HG02884 (cell line): ENCODE results near the gene CFAP57.

Source experiments
- ATAC-seq: cut with Tn5 transposase; IDR thresholded peaks from one replicate; pipeline ENCODE4 v1.9.1; 2021; ENCODE audit warnings: mild to moderate bottlenecking, moderate library complexity; ENCODE audit not compliant: unreplicated experiment

CFAP57 gene

GRCh38 chr1:43225168-43225567 is 53.0 kb downstream of the CFAP57 start:
- ATAC-seq = no peak

GRCh38 chr1:43227143-43227764 is 55.1 kb downstream of the CFAP57 start:
- no peak for ATAC-seq

GRCh38 chr1:43229826-43230780 is 58.0 kb downstream of the CFAP57 start:
- no peak for ATAC-seq

DNA sequence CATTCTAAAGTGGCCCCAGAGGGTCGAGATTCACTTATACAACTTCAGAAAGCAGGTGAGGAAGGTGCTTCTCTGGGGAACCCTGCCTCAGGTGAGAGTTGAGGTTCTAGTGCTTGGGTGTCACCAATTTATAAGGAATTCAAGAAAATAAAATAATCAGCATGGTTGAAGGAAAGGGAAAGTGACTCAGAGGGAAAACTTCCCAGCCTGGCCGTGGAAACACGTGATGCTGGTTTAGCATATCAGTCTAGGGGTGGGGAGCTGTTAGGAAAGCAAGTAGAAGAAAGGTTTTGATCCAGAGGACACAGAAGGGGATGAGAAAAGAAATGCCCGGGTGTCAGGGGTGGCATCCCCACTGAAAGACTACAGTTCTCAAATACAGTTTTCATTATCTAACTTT is 59.9 kb downstream of the CFAP57 start:
- no peak for ATAC-seq

GRCh38 chr1:43232482-43232881 is 60.4 kb downstream of the CFAP57 start:
- no peak for ATAC-seq

DNA sequence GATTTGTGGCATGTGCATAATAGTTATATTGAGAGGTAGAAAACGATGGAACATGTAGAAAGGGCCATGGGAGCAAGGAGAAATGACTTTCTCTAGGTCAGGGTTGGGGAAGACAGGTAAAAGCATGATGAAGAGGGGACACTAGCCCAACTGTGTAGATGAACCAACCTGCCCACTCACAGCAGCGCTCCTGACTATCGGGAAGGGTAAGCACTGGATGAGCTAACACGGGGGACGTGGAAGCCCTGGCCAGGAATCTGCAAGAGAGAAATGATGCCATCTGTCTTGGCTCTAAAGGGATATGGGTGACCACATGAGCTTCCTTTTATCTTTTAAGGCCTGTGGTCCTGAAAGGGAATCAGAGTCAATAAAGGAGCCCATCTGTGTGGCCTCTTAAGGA is 61.5 kb downstream of the CFAP57 start:
- ATAC-seq = no peak

DNA sequence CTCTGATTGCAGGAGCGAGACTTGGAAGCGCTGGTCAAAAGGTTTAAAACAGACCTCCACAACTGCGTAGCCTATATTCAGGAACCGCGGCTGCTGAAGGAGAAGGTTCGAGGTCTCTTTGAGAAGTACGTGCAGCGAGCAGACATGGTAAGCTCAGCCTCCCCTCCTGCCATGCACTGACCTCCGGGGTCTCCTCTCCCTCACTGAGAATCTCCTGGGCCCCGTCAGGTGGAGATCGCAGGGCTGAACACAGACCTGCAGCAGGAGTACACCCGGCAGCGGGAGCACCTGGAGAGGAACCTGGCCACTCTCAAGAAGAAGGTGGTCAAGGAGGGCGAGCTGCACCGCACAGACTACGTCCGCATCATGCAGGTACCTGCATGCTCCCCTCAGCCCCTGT is 62.1 kb downstream of the CFAP57 start:
- ATAC-seq = no peak

DNA sequence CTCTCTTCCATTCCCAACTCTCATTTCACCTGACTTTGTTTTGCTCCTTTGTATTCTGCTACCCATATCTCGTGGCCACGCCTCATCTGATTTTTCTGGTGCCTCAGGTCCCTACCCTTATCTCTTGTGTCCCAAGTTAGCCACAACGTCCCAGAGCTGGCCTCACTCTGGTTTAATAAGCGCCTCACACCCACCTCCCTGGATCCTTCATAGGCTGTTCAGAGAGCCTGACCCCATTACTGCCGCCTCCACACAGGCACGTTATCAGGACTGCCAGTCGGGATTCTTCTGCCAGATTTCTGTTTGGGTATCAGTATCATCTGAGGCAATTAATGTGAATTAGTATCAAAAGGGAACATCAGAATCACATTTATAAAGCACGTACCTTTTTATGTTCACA is 62.9 kb downstream of the CFAP57 start:
- ATAC-seq = no peak

DNA sequence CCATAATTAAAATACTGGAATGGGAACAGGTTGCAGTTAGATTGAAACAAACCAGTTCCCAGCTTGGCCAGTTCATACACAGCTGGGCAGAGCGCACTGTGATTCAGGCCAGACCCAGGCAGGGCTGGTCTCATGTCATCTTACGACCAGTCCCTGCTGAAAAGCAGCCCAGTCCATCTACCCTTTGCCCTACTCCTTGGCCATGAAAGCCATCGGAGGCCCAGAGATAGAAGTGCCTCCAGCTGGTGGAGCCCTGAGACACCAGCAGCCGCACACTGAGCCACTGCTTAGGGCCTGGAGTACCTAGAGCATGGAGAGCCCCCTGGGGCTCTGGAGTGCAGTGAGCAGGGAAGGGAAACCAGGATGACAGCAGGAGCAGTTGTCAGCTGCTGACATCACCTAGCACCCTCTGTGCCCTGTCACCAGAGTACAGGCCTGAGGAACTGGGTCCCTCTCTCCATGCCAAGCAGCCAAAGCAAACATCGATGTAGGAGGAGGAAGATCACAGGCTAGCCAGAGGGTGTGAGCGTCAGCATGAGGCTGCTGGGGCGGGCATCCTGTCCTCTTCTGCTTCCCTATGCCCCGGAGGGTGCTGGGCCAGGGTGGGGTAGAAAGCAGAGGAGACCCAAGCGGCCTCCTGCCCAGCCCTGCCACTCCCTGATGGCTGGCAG is 63.5 kb downstream of the CFAP57 start:
- ATAC-seq = no peak

DNA sequence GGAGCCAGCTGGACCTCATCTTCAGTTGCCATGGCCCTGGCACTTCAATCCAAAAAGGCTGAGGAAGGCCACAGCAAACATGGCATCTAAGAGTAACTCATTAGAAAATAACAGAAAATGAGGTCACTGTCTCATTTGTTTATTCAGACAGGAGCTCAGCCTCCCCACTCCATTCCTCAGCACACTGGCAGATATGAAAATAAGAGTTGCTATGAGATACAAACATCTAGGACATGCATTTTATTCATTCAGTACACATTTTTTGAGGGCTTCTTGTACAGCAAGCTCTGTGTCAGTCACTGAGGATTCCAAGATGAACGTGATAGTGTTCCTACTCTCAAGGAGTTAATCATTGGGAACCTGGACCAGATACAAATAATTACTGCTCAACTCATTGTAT is 65.0 kb downstream of the CFAP57 start:
- no peak for ATAC-seq

- no peak for ATAC-seq
Observed at GRCh38 chr1:43238085-43238484, 66.0 kb downstream of the CFAP57 start.

GRCh38 chr1:43238991-43239469 is 66.9 kb downstream of the CFAP57 start:
- ATAC-seq = no peak

DNA sequence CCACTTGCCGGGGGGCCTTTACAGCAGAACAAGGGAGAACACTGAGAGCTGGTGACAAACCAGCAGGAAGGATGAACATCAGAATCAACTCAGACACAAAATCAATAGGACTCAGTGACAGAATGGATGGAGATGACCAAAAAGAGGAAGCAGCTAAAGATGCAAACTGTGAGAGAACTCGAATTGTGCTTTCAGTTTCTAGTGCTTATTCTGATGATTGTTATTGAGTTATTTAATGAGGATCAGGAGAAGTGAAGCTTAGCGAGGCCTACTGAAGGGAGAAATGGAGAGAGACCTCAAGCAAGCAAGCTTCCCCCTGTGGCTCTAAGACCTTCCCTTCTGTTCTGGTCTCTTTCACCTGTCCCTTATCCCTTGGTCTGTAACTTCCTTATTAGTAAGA is 67.4 kb downstream of the CFAP57 start:
- no peak for ATAC-seq

DNA sequence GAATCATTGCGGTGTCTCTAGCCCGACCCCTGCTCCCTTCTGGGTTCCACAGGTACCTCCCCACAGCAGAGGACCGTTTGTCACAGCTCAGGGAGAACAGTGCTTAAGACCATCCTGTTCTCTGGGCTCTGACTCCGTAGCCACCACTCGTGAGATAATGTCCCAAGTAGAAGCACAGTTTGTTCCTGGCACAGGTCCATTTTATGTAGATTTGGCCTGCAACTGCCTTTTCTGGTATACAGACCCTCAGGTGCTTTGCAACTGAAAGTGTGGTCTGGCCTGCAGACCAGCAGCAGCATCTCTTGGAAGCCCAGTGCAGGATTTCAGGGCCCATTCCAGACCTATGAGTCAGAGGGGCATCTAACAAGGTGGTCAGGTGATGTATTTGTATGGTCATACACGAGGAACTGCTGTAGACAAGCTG is 69.3 kb downstream of the CFAP57 start:
- ATAC-seq = no peak

DNA sequence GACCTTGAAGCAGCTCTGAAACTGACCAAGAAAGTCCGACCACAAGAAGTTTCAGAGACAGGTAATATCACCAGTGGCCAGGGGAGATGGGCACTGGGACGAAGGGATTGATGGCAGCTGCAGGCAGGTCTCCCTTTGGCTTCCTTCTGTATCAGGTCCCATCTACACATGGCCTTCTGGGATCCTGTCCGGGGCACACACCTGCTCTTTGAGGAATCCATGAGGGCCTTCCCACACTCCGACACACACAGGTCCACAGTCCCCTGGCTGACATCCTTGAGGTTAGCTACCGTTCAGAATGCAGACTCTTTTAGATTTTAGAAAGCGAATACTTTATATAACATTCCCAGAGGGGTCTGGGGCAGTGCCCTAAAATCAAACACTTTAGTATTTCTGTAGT is 71.2 kb downstream of the CFAP57 start:
- no peak for ATAC-seq

DNA sequence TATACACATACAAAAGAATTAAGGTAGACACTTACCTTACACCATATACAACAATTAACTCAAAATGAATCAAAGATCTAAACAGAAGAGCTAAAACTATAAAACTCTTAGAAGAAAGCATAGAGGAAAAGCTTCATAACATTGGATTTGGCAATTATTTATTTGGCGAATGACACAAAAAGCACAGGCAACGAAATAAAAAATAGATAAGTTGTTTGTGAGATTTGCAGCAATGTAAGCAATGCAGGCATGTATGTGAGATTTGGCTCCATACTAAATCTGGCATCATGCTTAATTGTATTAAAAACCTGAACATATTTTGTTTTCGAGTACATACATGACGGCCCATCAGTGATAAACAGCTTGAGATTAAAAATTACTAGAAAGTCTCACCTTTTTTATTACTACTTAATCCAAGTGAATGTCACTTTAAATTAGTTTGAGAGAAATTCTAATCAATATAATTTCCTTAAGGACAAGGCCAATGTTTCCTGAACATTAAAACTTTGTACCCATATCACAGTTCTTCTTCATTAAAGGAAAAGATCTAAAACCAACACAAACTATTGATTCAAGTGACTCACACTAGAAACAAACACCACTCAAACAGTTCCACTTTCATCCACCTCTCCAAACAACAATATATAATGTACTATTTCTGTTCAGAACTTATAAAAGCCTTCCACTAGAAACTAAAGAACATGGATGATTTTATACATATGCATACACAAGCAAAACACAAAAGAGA is 74.5 kb downstream of the CFAP57 start:
- ATAC-seq = no peak

- ATAC-seq = no peak
Observed at GRCh38 chr1:43247256-43247921, 75.3 kb downstream of the CFAP57 start.

GRCh38 chr1:43250351-43250761 is 78.2 kb downstream of the CFAP57 start:
- ATAC-seq = no peak

GRCh38 chr1:43251024-43251423 is 78.9 kb downstream of the CFAP57 start:
- ATAC-seq = no peak

GRCh38 chr1:43252225-43252624 is 80.1 kb downstream of the CFAP57 start:
- no peak for ATAC-seq
